AG09319 (cell line): ENCODE results near the gene CCSER2.

ENCODE experiments used
- DNase-seq: peaks from one replicate; pipeline ENCODE4 v3.0.0-alpha.2; 2010; ENCODE audit warnings: low read depth; ENCODE audit errors: extremely low read depth
- CTCF ChIP-seq: IDR thresholded peaks from 2 replicates; pipeline ENCODE4 v1.5.1; 2011; ENCODE audit warnings: low read depth, mild to moderate bottlenecking, inconsistent platforms, low read length, moderate library complexity

The CCSER2 gene

GRCh38 chr10:84392181-84392580, 63.8 kb downstream of the CCSER2 start:
- no peak for TF ChIP-seq CTCF
- no peak for DNase-seq

- DNase-seq: no peak
- no peak for TF ChIP-seq CTCF
These were observed 67.2 kb downstream of the CCSER2 start for GRCh38 chr10:84395581-84395980.

- TF ChIP-seq CTCF: no peak
These were observed 69.4 kb downstream of the CCSER2 start for GRCh38 chr10:84397735-84398144.

GRCh38 chr10:84398696-84399095, 70.3 kb downstream of the CCSER2 start:
- DNase-seq: no peak

More at GRCh38 chr10:84397735-84398144, 69.4 kb downstream of the CCSER2 start:
- DNase-seq: no peak

GRCh38 chr10:84401854-84402611, 73.6 kb downstream of the CCSER2 start:
- no peak for DNase-seq
- TF ChIP-seq CTCF: no peak

More at GRCh38 chr10:84398696-84399095, 70.3 kb downstream of the CCSER2 start:
- no peak for TF ChIP-seq CTCF

- DNase-seq: no peak
- no peak for TF ChIP-seq CTCF
These were observed 76.4 kb downstream of the CCSER2 start for GRCh38 chr10:84404783-84405182.

- TF ChIP-seq CTCF: no peak
These were observed 77.3 kb downstream of the CCSER2 start for GRCh38 chr10:84405662-84406061.

More at GRCh38 chr10:84405662-84406061, 77.3 kb downstream of the CCSER2 start:
- no peak for DNase-seq
